MM.1S (cell line): Measurements from ENCODE around the gene RET.

ENCODE experiments used
- DNase-seq: peaks from one replicate; pipeline ENCODE4 v3.0.0-alpha.2; 2015
- H2AFZ ChIP-seq: fragments of 300-600 bp; sonication (generic); 2 replicates; pipeline ENCODE4 v1.6.0; 2016; ENCODE audit warnings: antibody characterized with exemption, low read length
- H3F3A ChIP-seq: fragments of 300-600 bp; sonication (generic); 2 replicates; pipeline ENCODE4 v1.6.1; 2016; ENCODE audit warnings: mild to moderate bottlenecking, antibody characterized with exemption, low read length, moderate library complexity, mixed read lengths; ENCODE audit not compliant: insufficient read depth
- H3K27ac ChIP-seq: fragments of 300-600 bp; sonication (generic); 2 replicates; pipeline ENCODE4 v1.5.1; 2016; ENCODE audit warnings: mild to moderate bottlenecking, low read length
- H3K27me3 ChIP-seq: fragments of 300-600 bp; sonication (generic); replicated peaks from 2 replicates; pipeline ENCODE4 v1.6.0; 2016; ENCODE audit warnings: low read length; ENCODE audit not compliant: insufficient read depth
- H3K36me3 ChIP-seq: fragments of 300-600 bp; sonication (generic); replicated peaks from 2 replicates; pipeline ENCODE4 v1.6.1; 2016; ENCODE audit warnings: mild to moderate bottlenecking, low read length, mixed read lengths; ENCODE audit not compliant: insufficient read depth
- H3K4me1 ChIP-seq: fragments of 300-600 bp; sonication (generic); 2 replicates; pipeline ENCODE4 v1.6.1; 2016; ENCODE audit warnings: low read length, mixed read lengths
- H3K4me2 ChIP-seq: fragments of 300-600 bp; sonication (generic); 2 replicates; pipeline ENCODE4 v1.6.0; 2016; ENCODE audit warnings: low read depth, low read length
- H3K4me3 ChIP-seq: fragments of 300-600 bp; sonication (generic); 2 replicates; pipeline ENCODE4 v1.5.1; 2016; ENCODE audit warnings: low read length, mixed read lengths
- H3K79me2 ChIP-seq: fragments of 300-600 bp; sonication (generic); 2 replicates; pipeline ENCODE4 v1.6.1; 2016; ENCODE audit warnings: mixed run types, low read length, mixed read lengths
- H3K9ac ChIP-seq: fragments of 300-600 bp; sonication (generic); 2 replicates; pipeline ENCODE4 v1.6.1; 2016; ENCODE audit warnings: low read length, mixed read lengths
- H3K9me2 ChIP-seq: fragments of 300-600 bp; sonication (generic); replicated peaks from 2 replicates; pipeline ENCODE4 v1.6.1; 2016; ENCODE audit warnings: mild to moderate bottlenecking, low read length, mixed read lengths; ENCODE audit not compliant: insufficient read depth
- H3K9me3 ChIP-seq: fragments of 300-600 bp; sonication (generic); replicated peaks from 2 replicates; pipeline ENCODE4 v1.6.1; 2016; ENCODE audit warnings: mild to moderate bottlenecking, low read length, mixed read lengths; ENCODE audit not compliant: insufficient read depth
- H4K20me1 ChIP-seq: fragments of 300-600 bp; sonication (generic); 2 replicates; pipeline ENCODE4 v1.6.1; 2016; ENCODE audit warnings: mild to moderate bottlenecking, low read length, moderate library complexity, mixed read lengths; ENCODE audit not compliant: insufficient read depth
- CTCF ChIP-seq: fragments of 300-600 bp; sonication (generic); IDR thresholded peaks from 2 replicates; pipeline ENCODE4 v1.5.1; 2016; ENCODE audit warnings: antibody characterized with exemption, low read length, mixed read lengths
- EZH2 ChIP-seq: fragments of 300-600 bp; sonication (generic); optimal IDR thresholded peaks from 2 replicates; pipeline ENCODE3; 2017; ENCODE audit warnings: low read depth, mild to moderate bottlenecking, antibody characterized with exemption, low read length, mixed read lengths
- EZH2phosphoT487 ChIP-seq: fragments of 300-600 bp; sonication (generic); IDR thresholded peaks from 2 replicates; pipeline ENCODE4 v1.6.1; 2018; ENCODE audit warnings: antibody characterized with exemption, low read length

RET gene

GRCh38 chr10:43071865-43072650 is 4.8 kb upstream of the RET start:
- Histone ChIP-seq H3K9ac (no peak overlapping the region), H3K36me3 (no peaks in the 10 kb centered on the region), H3K4me3 (no peak overlapping the region), H3K27ac (no peak overlapping the region), H3K9me3 (no peaks in the 10 kb centered on the region), H3K4me2 (no peak overlapping the region), H3K9me2 (no peaks in the 10 kb centered on the region), H3K4me1 (no peaks in the 10 kb centered on the region), H3F3A (no peaks in the 10 kb centered on the region), H2AFZ (no peak overlapping the region), H3K27me3 (peaks cover 12% of the 10 kb centered on the region), H4K20me1 (no peaks in the 10 kb centered on the region), H3K79me2 (no peaks in the 10 kb centered on the region)
- TF ChIP-seq CTCF (no peak), EZH2phosphoT487 (no peak), EZH2 (no peak)
- no peak for DNase-seq

- Histone ChIP-seq H3K27ac (no peak overlapping the region), H3K9me2 (no peaks in the 10 kb centered on the region), H3K36me3 (no peaks in the 10 kb centered on the region), H4K20me1 (no peaks in the 10 kb centered on the region), H3F3A (no peaks in the 10 kb centered on the region), H3K4me3 (no peak overlapping the region), H2AFZ (no peak overlapping the region), H3K4me2 (no peak overlapping the region), H3K79me2 (no peaks in the 10 kb centered on the region), H3K27me3 (peaks cover 12% of the 10 kb centered on the region), H3K9ac (no peak overlapping the region), H3K9me3 (no peaks in the 10 kb centered on the region), H3K4me1 (no peaks in the 10 kb centered on the region)
- DNase-seq = no peak
- TF ChIP-seq EZH2 = no peak
- TF ChIP-seq EZH2phosphoT487 = no peak
- TF ChIP-seq CTCF = no peak
These were observed 3.7 kb upstream of the RET start for GRCh38 chr10:43073191-43073590.

- H3K27me3 ChIP-seq = peaks cover 12% of the 10 kb centered on the region
- H3K9me3 ChIP-seq = no peaks in the 10 kb centered on the region
- no peaks in the 10 kb centered on the region for H3K9me2 ChIP-seq
- no peak overlapping the region for H3K4me3 ChIP-seq
- H3K36me3 ChIP-seq = no peaks in the 10 kb centered on the region
- H4K20me1 ChIP-seq = no peaks in the 10 kb centered on the region
- no peak for DNase-seq
- no peak overlapping the region for H2AFZ ChIP-seq
- no peaks in the 10 kb centered on the region for H3K4me1 ChIP-seq
- no peak overlapping the region for H3K27ac ChIP-seq
- no peak overlapping the region for H3K4me2 ChIP-seq
- H3K79me2 ChIP-seq = no peaks in the 10 kb centered on the region
- no peaks in the 10 kb centered on the region for H3F3A ChIP-seq
- H3K9ac ChIP-seq = no peak overlapping the region
- TF ChIP-seq CTCF = no peak
- no peak for TF ChIP-seq EZH2
- no peak for TF ChIP-seq EZH2phosphoT487
These were observed 3.1 kb upstream of the RET start for GRCh38 chr10:43073721-43074120.
